Breast epithelium (tissue), 4 donors: ENCODE results near the gene ARHGEF7. TPM values are rescaled to one million over a fixed set of nuclear protein-coding genes. Genes with fewer than 3 reads are reported as not detected.

ENCODE experiments used
- DNase-seq, 2 donors: peaks; one replicate each; pipeline ENCODE4 v3.0.0-alpha.2; 2019; ENCODE audit warnings: low spot score in 2 of 2
- H3K27ac ChIP-seq, 2 donors: fragments of 200-600 bp; sonication (generic) in 1 of 2; one replicate each; pipeline ENCODE4 v1.5.1; 2016 to 2019; ENCODE audit warnings: mild to moderate bottlenecking in 1 of 2
- H3K27me3 ChIP-seq, 2 donors: fragments of 200-600 bp; sonication (generic) in 1 of 2; one replicate each; pipeline versions ENCODE4 v1.5.1 to v1.6.0; 2017 to 2019; ENCODE audit warnings: control low read depth in 1 of 2, mild to moderate bottlenecking in 1 of 2
- H3K36me3 ChIP-seq: fragments of 200-600 bp; one replicate; pipeline ENCODE4 v1.5.1; 2019
- H3K4me1 ChIP-seq, 2 donors: fragments of 200-600 bp; sonication (generic); one replicate each; pipeline ENCODE4 v1.5.1; 2016 to 2019; ENCODE audit warnings: control low read depth in 1 of 2
- H3K4me3 ChIP-seq, 3 donors: fragments of 200-600 bp; sonication (generic); 1 replicate in 2 of 3; 2 replicates in 1 of 3; pipeline ENCODE4 v1.5.1; 2016 to 2019; ENCODE audit warnings: mild to moderate bottlenecking in 3 of 3, moderate library complexity in 2 of 3
- H3K9me3 ChIP-seq, 2 donors: fragments of 200-600 bp; sonication (generic) in 1 of 2; one replicate each; pipeline ENCODE4 v1.5.1; 2016 to 2019; ENCODE audit warnings: control low read depth in 1 of 2
- POLR2A ChIP-seq: fragments of 450-650 bp; IDR thresholded peaks from one replicate; pipeline ENCODE4 v1.6.1; 2016; ENCODE audit warnings: antibody characterized with exemption, mild to moderate bottlenecking, moderate library complexity
- POLR2AphosphoS5 ChIP-seq, 3 donors: sonication (generic); formaldehyde crosslinking; IDR thresholded peaks; one replicate each; pipeline ENCODE4 v1.6.1; 2017; ENCODE audit warnings: antibody characterized with exemption in 3 of 3
- intact Hi-C: fragments of 100-400 bp; cut with DNase I; formaldehyde crosslinking; loops from one replicate; pipeline ENCODE4 v1.15.1; 2023; ENCODE audit warnings: low total_unique reads
- total RNA-seq, 3 donors: library from RNA; depleted of rRNA; stranded (reverse); fragments of >200 nt; gene quantifications; one replicate each; pipeline ENCODE4 v1.1.0, GENCODE V29; 2016
- TF ChIP-seq, protein P1 (sequence below), 3 donors: fragments of 450-650 bp; IDR thresholded peaks; one replicate each; pipeline ENCODE4 v1.5.1; 2016 to 2017; ENCODE audit warnings: antibody characterized with exemption in 3 of 3, mild to moderate bottlenecking in 3 of 3, moderate library complexity in 3 of 3

The ARHGEF7 gene
- total RNA-seq, 3 donors from 2014 or later = 79.6 to 92.0 (median 85.5) TPM

DNA sequence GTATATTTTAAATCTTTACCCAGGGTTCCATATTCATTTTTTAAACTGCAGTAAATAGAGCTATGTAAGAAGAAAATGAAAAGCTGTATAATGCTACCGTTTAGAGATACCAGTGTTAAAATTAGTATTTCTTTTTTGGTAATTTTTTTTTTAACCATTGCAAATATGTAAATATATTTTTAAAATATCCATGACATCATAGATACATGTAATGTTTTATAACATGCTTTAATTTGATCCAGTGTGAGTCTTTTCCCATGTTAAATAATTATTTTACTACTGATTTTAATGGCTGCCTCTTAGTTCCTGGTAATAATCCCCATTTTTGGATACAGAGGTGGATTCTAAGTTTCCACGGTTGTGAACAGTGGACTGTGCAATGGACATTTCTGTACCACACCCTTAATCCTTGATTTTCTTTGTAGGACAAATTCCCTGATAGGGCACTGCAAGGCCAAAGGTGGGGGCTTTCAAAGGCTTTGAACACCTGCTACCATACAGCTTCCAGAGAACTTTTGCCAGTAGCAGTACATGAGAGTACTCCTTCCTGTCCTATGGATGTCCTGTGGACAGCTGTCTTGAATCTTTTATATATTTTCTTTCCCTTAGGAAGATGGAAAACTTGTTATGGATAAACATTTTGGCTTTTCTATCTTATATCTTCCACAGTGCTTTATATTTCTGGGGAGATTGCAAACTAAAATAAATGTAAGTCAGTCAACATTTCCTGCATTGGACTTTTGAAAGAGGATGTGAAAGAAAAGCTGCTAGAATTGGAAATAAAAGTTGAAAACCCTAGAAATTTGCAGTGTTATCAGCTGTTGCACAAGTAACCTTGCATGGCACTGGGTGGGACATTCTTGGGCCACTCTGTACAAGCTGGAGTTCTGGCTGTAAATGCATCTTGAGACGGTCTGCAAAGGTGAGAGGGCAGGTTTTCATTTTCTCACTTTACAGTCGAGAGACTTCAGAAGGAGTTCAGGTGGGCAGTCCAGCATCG is 46.8 kb downstream of the ARHGEF7 start:
- Histone ChIP-seq H3K4me1 (no peaks in the 10 kb centered on the region), H3K27ac (no peak overlapping the region), H3K9me3 (no peaks in the 10 kb centered on the region), H3K27me3 (no peaks in the 10 kb centered on the region), H3K4me3 (no peak overlapping the region), H3K36me3 (no peaks in the 10 kb centered on the region)
- intact Hi-C loops = no loop called here
- TF ChIP-seq POLR2AphosphoS5 (IDR thresholded peaks at IDR 0.05) (no peak), POLR2A (no peak)
- TF ChIP-seq, protein P1, sequence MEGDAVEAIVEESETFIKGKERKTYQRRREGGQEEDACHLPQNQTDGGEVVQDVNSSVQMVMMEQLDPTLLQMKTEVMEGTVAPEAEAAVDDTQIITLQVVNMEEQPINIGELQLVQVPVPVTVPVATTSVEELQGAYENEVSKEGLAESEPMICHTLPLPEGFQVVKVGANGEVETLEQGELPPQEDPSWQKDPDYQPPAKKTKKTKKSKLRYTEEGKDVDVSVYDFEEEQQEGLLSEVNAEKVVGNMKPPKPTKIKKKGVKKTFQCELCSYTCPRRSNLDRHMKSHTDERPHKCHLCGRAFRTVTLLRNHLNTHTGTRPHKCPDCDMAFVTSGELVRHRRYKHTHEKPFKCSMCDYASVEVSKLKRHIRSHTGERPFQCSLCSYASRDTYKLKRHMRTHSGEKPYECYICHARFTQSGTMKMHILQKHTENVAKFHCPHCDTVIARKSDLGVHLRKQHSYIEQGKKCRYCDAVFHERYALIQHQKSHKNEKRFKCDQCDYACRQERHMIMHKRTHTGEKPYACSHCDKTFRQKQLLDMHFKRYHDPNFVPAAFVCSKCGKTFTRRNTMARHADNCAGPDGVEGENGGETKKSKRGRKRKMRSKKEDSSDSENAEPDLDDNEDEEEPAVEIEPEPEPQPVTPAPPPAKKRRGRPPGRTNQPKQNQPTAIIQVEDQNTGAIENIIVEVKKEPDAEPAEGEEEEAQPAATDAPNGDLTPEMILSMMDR (IDR thresholded peaks at IDR 0.05) = no peak
- DNase-seq = no peak

DNA sequence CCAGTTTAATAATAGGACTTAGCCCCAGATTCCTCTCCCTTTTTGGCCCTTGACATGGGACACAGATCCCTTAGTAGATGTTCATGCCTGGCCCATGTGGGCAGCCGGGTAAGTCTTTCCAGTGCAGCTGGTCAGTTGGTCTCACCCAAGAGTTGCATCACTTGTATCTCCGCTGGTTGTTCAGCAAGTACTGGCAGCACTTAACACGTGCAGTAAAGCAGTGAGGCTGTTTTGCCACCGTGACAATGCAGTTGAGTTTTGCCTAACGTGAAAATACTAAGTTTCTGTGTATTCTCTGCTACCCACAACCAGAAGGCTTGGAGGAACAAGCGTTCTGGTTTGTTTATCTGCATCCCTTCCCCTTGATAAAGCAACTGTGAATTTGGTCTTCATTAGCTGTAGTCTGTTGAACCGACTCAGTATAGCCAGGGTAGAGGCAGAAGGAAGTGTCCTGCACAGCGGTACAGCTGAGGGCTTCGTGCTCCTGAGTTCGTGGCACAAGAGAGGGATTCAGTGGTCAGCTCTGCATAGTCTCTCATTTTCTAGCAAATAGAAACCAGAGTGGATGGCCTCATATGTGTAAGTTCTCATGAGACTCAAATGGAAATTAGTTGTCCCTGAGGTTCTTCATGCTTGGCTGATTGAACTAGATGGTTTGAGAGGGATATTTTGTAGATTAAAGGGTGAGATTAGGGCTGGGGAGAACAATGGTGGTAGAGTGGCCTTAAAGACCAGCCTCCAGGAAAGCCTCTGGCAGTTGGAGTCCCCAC is 50.3 kb downstream of the ARHGEF7 start:
- H3K9me3 ChIP-seq = no peaks in the 10 kb centered on the region
- DNase-seq = no peak
- H3K4me3 ChIP-seq = no peak overlapping the region
- intact Hi-C loops = no loop called here
- no peaks in the 10 kb centered on the region for H3K27me3 ChIP-seq
- no peak for TF ChIP-seq POLR2AphosphoS5 (IDR thresholded peaks at IDR 0.05)
- TF ChIP-seq, protein P1 (IDR thresholded peaks at IDR 0.05) = no peak
- TF ChIP-seq POLR2A = no peak
- no peak overlapping the region for H3K27ac ChIP-seq
- no peaks in the 10 kb centered on the region for H3K36me3 ChIP-seq
- H3K4me1 ChIP-seq = no peaks in the 10 kb centered on the region

DNA sequence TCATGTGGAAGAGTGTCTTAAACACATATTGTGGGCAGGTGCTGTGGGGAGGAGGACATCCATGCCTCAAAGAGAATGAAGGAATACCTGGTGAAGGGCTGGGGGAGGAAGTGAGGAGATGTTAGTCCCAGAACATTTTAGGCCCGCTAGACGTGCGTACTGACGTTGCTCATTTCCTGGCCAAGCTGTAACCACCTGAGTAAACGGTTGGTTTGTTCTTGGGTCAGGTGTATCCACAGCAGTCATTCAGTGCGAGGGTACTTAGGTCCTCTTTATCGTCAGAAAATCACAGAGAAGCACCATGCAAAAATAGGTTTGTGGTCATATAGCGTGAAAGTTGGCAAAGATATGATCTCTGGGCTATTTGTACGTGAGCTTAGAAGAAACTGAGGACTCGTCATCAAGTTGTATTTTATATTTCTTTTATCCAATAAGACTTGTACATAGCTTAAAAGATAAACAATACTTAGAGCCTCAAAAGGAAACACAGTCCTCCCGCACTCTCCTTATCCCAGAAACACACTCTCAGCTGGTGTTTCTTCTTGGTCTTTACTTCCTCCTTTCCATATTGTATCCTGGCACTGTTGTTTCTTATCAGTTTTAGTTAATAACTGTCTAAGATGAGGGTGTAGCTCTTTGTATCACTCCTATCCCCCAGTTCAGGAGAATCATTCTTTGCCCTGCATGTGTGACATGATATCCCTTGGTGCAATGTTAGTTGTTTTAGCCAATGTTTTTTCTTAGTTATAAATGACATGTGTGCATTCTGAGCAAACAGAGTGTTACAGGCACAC is 52.0 kb downstream of the ARHGEF7 start:
- intact Hi-C loops = no loop called here
- Histone ChIP-seq H3K36me3 (no peaks in the 10 kb centered on the region), H3K4me1 (no peaks in the 10 kb centered on the region), H3K9me3 (no peaks in the 10 kb centered on the region), H3K27ac (no peak overlapping the region), H3K4me3 (no peak overlapping the region), H3K27me3 (no peaks in the 10 kb centered on the region)
- no peak for TF ChIP-seq POLR2A
- TF ChIP-seq POLR2AphosphoS5 (IDR thresholded peaks at IDR 0.05) = no peak
- TF ChIP-seq, protein P1 (IDR thresholded peaks at IDR 0.05) = no peak
- no peak for DNase-seq

DNA sequence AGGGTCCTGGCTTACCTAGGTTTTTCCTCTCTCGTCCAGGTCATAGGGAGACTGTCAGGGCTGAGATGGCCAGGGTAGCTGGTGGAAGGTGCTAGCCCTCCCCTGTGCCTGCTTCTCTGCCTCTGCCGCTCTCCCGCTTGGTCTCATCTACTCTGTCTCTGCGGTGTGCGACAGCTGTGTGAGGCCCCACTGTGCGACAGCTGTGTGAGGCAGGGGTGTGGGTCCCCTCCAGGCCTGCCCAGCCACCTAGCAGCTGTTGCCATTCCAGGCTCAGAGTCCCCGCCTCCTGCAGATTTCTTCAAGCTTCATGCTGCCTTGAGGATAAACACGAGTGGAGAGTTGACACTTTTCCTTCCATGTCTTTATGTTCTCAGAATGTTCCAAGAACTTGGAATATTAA is 53.0 kb downstream of the ARHGEF7 start:
- intact Hi-C loops = no loop called here
- no peaks in the 10 kb centered on the region for H3K9me3 ChIP-seq
- no peaks in the 10 kb centered on the region for H3K4me1 ChIP-seq
- H3K27me3 ChIP-seq = no peaks in the 10 kb centered on the region
- no peaks in the 10 kb centered on the region for H3K36me3 ChIP-seq
- H3K27ac ChIP-seq = no peak overlapping the region
- H3K4me3 ChIP-seq = no peak overlapping the region
- TF ChIP-seq, protein P1 (IDR thresholded peaks at IDR 0.05) = no peak
- TF ChIP-seq POLR2AphosphoS5 (IDR thresholded peaks at IDR 0.05) (no peak), POLR2A (no peak)
- DNase-seq = no peak
